Mesendoderm (in vitro differentiated cells): ENCODE results near the gene ANKRD66.

ENCODE experiments used
- DNase-seq: peaks from one replicate; pipeline ENCODE4 v3.0.0; 2013
- H2AK5ac ChIP-seq: 2 replicates; pipeline ENCODE4 v1.6.1; 2013; ENCODE audit warnings: low read length, inconsistent platforms
- H2BK120ac ChIP-seq: 2 replicates; pipeline ENCODE4 v1.6.1; 2013; ENCODE audit warnings: low read depth, mild to moderate bottlenecking, low read length, moderate library complexity, mixed read lengths
- H2BK15ac ChIP-seq: replicated peaks from 2 replicates; pipeline ENCODE4 v1.6.1; 2013; ENCODE audit warnings: low read depth, mild to moderate bottlenecking, moderate library complexity
- H2BK5ac ChIP-seq: 2 replicates; pipeline ENCODE4 v1.6.1; 2013; ENCODE audit warnings: low read length, inconsistent platforms
- H3K18ac ChIP-seq: 2 replicates; pipeline ENCODE4 v1.6.1; 2013; ENCODE audit warnings: mild to moderate bottlenecking, low read length, mixed read lengths
- H3K23ac ChIP-seq: one replicate; pipeline ENCODE4 v1.6.1; 2013; ENCODE audit warnings: low read length
- H3K27ac ChIP-seq: 2 replicates; pipeline ENCODE4 v1.5.1; 2013; ENCODE audit warnings: low read depth, mild to moderate bottlenecking, inconsistent platforms, low read length, moderate library complexity
- H3K27me3 ChIP-seq: 2 replicates; pipeline ENCODE4 v1.6.1; 2013; ENCODE audit warnings: low read length, control low read depth, mild to moderate bottlenecking, inconsistent platforms; ENCODE audit not compliant: insufficient read depth, poor library complexity
- H3K36me3 ChIP-seq: 2 replicates; pipeline ENCODE4 v1.6.1; 2013; ENCODE audit warnings: low read length, inconsistent platforms; ENCODE audit not compliant: control insufficient read depth, insufficient read depth
- H3K4ac ChIP-seq: one replicate; pipeline ENCODE4 v1.6.1; 2013; ENCODE audit warnings: low read depth, mild to moderate bottlenecking, low read length, moderate library complexity
- H3K4me1 ChIP-seq: 2 replicates; pipeline ENCODE4 v1.6.1; 2013; ENCODE audit warnings: low read depth, low read length, inconsistent platforms; ENCODE audit not compliant: control insufficient read depth
- H3K4me2 ChIP-seq: 2 replicates; pipeline ENCODE4 v1.6.1; 2013; ENCODE audit warnings: low read length
- H3K4me3 ChIP-seq: 2 replicates; pipeline ENCODE4 v1.5.1; 2013; ENCODE audit warnings: mild to moderate bottlenecking, low read length
- H3K56ac ChIP-seq: one replicate; pipeline ENCODE4 v1.6.1; 2013; ENCODE audit warnings: low read length
- H3K79me1 ChIP-seq: 2 replicates; pipeline ENCODE4 v1.6.1; 2013; ENCODE audit warnings: low read length, inconsistent platforms
- H3K79me2 ChIP-seq: 2 replicates; pipeline ENCODE4 v1.6.1; 2013; ENCODE audit warnings: mild to moderate bottlenecking, low read length; ENCODE audit not compliant: control insufficient read depth, insufficient read depth
- H3K9ac ChIP-seq: 2 replicates; pipeline ENCODE4 v1.6.1; 2013; ENCODE audit warnings: low read length, inconsistent platforms
- H4K5ac ChIP-seq: one replicate; pipeline ENCODE4 v1.6.1; 2013; ENCODE audit warnings: low read length
- H4K8ac ChIP-seq: one replicate; pipeline ENCODE4 v1.6.1; 2013; ENCODE audit warnings: low read depth, mild to moderate bottlenecking, control low read depth, low read length, moderate library complexity
- WGBS: extraction: QIAGEN DNeasy Blood & Tissue Kit; methylation state at CpG from one replicate; pipeline ENCODE4 v1.1.7; 2013; ENCODE audit warnings: low lambda C conversion rate, missing lambda C conversion rate; ENCODE audit not compliant: insufficient coverage; ENCODE audit errors: extremely low coverage; 5-methylcytosine and 5-hydroxymethylcytosine counted together

Gene ANKRD66

GRCh38 chr6:46719099-46719498 lies 27.6 kb upstream of the ANKRD66 start:
- no CpG with 5 or more reads among the region's 1 CpG for WGBS
- Histone ChIP-seq H2BK5ac (no peak overlapping the region), H2BK15ac (no peak overlapping the region), H3K27ac (no peak overlapping the region), H3K9ac (no peak overlapping the region), H3K4me2 (no peak overlapping the region), H2BK120ac (no peak overlapping the region), H3K4me3 (no peak overlapping the region), H4K8ac (no peak overlapping the region), H3K79me1 (no peaks in the 10 kb centered on the region), H3K4me1 (no peaks in the 10 kb centered on the region), H3K79me2 (no peaks in the 10 kb centered on the region), H3K36me3 (no peaks in the 10 kb centered on the region), H4K5ac (no peak overlapping the region), H3K23ac (no peak overlapping the region), H2AK5ac (no peak overlapping the region), H3K18ac (no peak overlapping the region), H3K56ac (no peak overlapping the region), H3K4ac (no peak overlapping the region), H3K27me3 (no peaks in the 10 kb centered on the region)
- no peak for DNase-seq

- Histone ChIP-seq H3K18ac (no peak overlapping the region), H3K27me3 (no peaks in the 10 kb centered on the region), H3K56ac (no peak overlapping the region), H3K4me3 (no peak overlapping the region), H3K27ac (no peak overlapping the region), H3K36me3 (no peaks in the 10 kb centered on the region), H2BK15ac (no peak overlapping the region), H2BK120ac (no peak overlapping the region), H3K4me2 (no peak overlapping the region), H3K4me1 (no peaks in the 10 kb centered on the region), H2BK5ac (no peak overlapping the region), H3K23ac (no peak overlapping the region), H3K79me2 (no peaks in the 10 kb centered on the region), H3K9ac (no peak overlapping the region), H3K79me1 (no peaks in the 10 kb centered on the region), H4K5ac (no peak overlapping the region), H4K8ac (no peak overlapping the region), H3K4ac (no peak overlapping the region), H2AK5ac (no peak overlapping the region)
- no CpG with 5 or more reads among the region's 1 CpG for WGBS
- no peak for DNase-seq
Observed at GRCh38 chr6:46720401-46720800, 26.3 kb upstream of the ANKRD66 start.

- Histone ChIP-seq H3K4me2 (no peak overlapping the region), H2BK15ac (no peak overlapping the region), H3K4ac (no peak overlapping the region), H3K4me1 (no peaks in the 10 kb centered on the region), H3K27me3 (no peaks in the 10 kb centered on the region), H3K79me2 (no peaks in the 10 kb centered on the region), H3K27ac (no peak overlapping the region), H2BK5ac (no peak overlapping the region), H2AK5ac (no peak overlapping the region), H3K18ac (no peak overlapping the region), H4K8ac (no peak overlapping the region), H3K9ac (no peak overlapping the region), H3K4me3 (no peak overlapping the region), H3K56ac (no peak overlapping the region), H2BK120ac (no peak overlapping the region), H3K36me3 (no peaks in the 10 kb centered on the region), H3K79me1 (no peaks in the 10 kb centered on the region), H3K23ac (no peak overlapping the region), H4K5ac (no peak overlapping the region)
- WGBS = no CpG with 5 or more reads among the region's 1 CpG
- DNase-seq = no peak
Observed at GRCh38 chr6:46729787-46730326, 16.9 kb upstream of the ANKRD66 start.

- no peaks in the 10 kb centered on the region for H3K79me2 ChIP-seq
- H4K5ac ChIP-seq = no peak overlapping the region
- H3K56ac ChIP-seq = no peak overlapping the region
- no peaks in the 10 kb centered on the region for H3K4me1 ChIP-seq
- H3K36me3 ChIP-seq = no peaks in the 10 kb centered on the region
- peaks cover under 1% of the 10 kb centered on the region for H3K27me3 ChIP-seq
- H4K8ac ChIP-seq = no peak overlapping the region
- no peak overlapping the region for H3K27ac ChIP-seq
- H2BK120ac ChIP-seq = no peak overlapping the region
- H2BK15ac ChIP-seq = no peak overlapping the region
- no peak overlapping the region for H2AK5ac ChIP-seq
- H3K4me2 ChIP-seq = no peak overlapping the region
- no peak overlapping the region for H3K4ac ChIP-seq
- DNase-seq = no peak
- no peaks in the 10 kb centered on the region for H3K79me1 ChIP-seq
- no peak overlapping the region for H3K4me3 ChIP-seq
- H3K18ac ChIP-seq = no peak overlapping the region
- no peak overlapping the region for H3K23ac ChIP-seq
- WGBS = no CpG with 5 or more reads among the region's 4 CpGs
- H2BK5ac ChIP-seq = no peak overlapping the region
- H3K9ac ChIP-seq = no peak overlapping the region
Observed at GRCh38 chr6:46730921-46731461, 15.7 kb upstream of the ANKRD66 start.

- Histone ChIP-seq H3K27ac (no peak overlapping the region), H3K27me3 (peaks cover 2% of the 10 kb centered on the region), H2BK5ac (no peak overlapping the region), H3K36me3 (no peaks in the 10 kb centered on the region), H3K79me1 (no peaks in the 10 kb centered on the region), H3K4me1 (no peaks in the 10 kb centered on the region), H4K5ac (no peak overlapping the region), H2AK5ac (no peak overlapping the region), H2BK120ac (no peak overlapping the region), H3K18ac (no peak overlapping the region), H3K4ac (no peak overlapping the region), H3K79me2 (no peaks in the 10 kb centered on the region), H3K4me2 (no peak overlapping the region), H4K8ac (no peak overlapping the region), H3K56ac (no peak overlapping the region), H3K4me3 (no peak overlapping the region), H3K9ac (no peak overlapping the region), H3K23ac (no peak overlapping the region), H2BK15ac (no peak overlapping the region)
- peak; percentile 13 for DNase-seq
- WGBS = no CpG with 5 or more reads among the region's 2 CpGs
Observed at GRCh38 chr6:46733341-46733801, 13.4 kb upstream of the ANKRD66 start.
